ENCODE results near the gene THAP7.

GRCh38 chr22:21022507-21022906 is 20.6 kb upstream of the THAP7 start:
- TF ChIP-seq CTCF (IDR thresholded peaks at IDR 0.05) = no peak
- TF ChIP-seq POLR2AphosphoS5 (IDR thresholded peaks at IDR 0.05) = no peak
- TF ChIP-seq POLR2A (IDR thresholded peaks at IDR 0.05; ENCODE audit: low read depth) = no peak

Data from esophagus muscularis mucosa (tissue), 3 donors.